ENCODE data around the gene LRRC3.

The LRRC3 gene

GRCh38 chr21:44408226-44408625 lies 47.1 kb upstream of the LRRC3 start (continued):
- no peak for TF ChIP-seq TOX (CRISPR knock-in tag; IDR thresholded peaks at IDR 0.05; ENCODE audit: borderline replicate concordance)

GRCh38 chr21:44413566-44414290 lies 41.6 kb upstream of the LRRC3 start:
- TF ChIP-seq TCF4 (CRISPR knock-in tag; IDR thresholded peaks at IDR 0.05; ENCODE audit: borderline replicate concordance): no peak
- no peak for TF ChIP-seq BACH2 (CRISPR knock-in tag; IDR thresholded peaks at IDR 0.05; ENCODE audit: borderline replicate concordance)
- TF ChIP-seq TOX (CRISPR knock-in tag; IDR thresholded peaks at IDR 0.05; ENCODE audit: borderline replicate concordance): no peak
- no peak for TF ChIP-seq PPARA (CRISPR knock-in tag; IDR thresholded peaks at IDR 0.05; ENCODE audit: borderline replicate concordance)
- TF ChIP-seq ESRRG (CRISPR knock-in tag; IDR thresholded peaks at IDR 0.05): no peak
- ATAC-seq: no peak

- TF ChIP-seq CSRNP3 (CRISPR knock-in tag; IDR thresholded peaks at IDR 0.05) (no peak), SNAI2 (CRISPR knock-in tag; IDR thresholded peaks at IDR 0.05) (no peak), ESRRG (CRISPR knock-in tag; IDR thresholded peaks at IDR 0.05) (no peak), ARNTL (CRISPR knock-in tag; IDR thresholded peaks at IDR 0.05; ENCODE audit: borderline replicate concordance, low read depth) (no peak), TSHZ2 (CRISPR knock-in tag; IDR thresholded peaks at IDR 0.05) (no peak), PATZ1 (CRISPR knock-in tag; IDR thresholded peaks at IDR 0.05; ENCODE audit: borderline replicate concordance) (no peak), TCF4 (CRISPR knock-in tag; IDR thresholded peaks at IDR 0.05; ENCODE audit: borderline replicate concordance) (no peak), ZC3H10 (CRISPR knock-in tag; IDR thresholded peaks at IDR 0.05) (no peak), POU6F1 (CRISPR knock-in tag; IDR thresholded peaks at IDR 0.05; ENCODE audit: borderline replicate concordance, low read depth) (no peak), OSR1 (CRISPR knock-in tag; IDR thresholded peaks at IDR 0.05) (no peak), ISL1 (CRISPR knock-in tag; IDR thresholded peaks at IDR 0.05) (no peak), ZFP3 (CRISPR knock-in tag; IDR thresholded peaks at IDR 0.05) (no peak), CREB5 (CRISPR knock-in tag; IDR thresholded peaks at IDR 0.05; ENCODE audit: low read depth) (no peak)
- no peak for ATAC-seq
Measured at GRCh38 chr21:44414291-44415072, 40.8 kb upstream of the LRRC3 start.
